C4-2B (cell line): ENCODE measurements around the gene NCKAP5.

Experiments used
- H3K27ac ChIP-seq: fragments of 450-650 bp; 2 replicates; pipeline ENCODE4 v1.5.1; 2017
- CTCF ChIP-seq: fragments of 450-650 bp; conservative IDR thresholded peaks from 2 replicates; pipeline ENCODE4 v1.5.1; 2017; ENCODE audit warnings: mild to moderate bottlenecking
- ZFX ChIP-seq: fragments of 450-650 bp; IDR thresholded peaks from 2 replicates; pipeline ENCODE4 v1.6.1; 2017

Gene NCKAP5

GRCh38 chr2:133532919-133533318 lies 35.3 kb downstream of the NCKAP5 start:
- H3K27ac ChIP-seq: no peak overlapping the region
- TF ChIP-seq ZFX (no peak), CTCF (no peak)

GRCh38 chr2:133531382-133531781 lies 36.9 kb downstream of the NCKAP5 start:
- H3K27ac ChIP-seq: no peak overlapping the region
- no peak for TF ChIP-seq CTCF
- no peak for TF ChIP-seq ZFX

GRCh38 chr2:133530645-133531044 lies 37.6 kb downstream of the NCKAP5 start:
- no peak overlapping the region for H3K27ac ChIP-seq
- TF ChIP-seq ZFX (no peak), CTCF (no peak)

- TF ChIP-seq CTCF: no peak
- no peak for TF ChIP-seq ZFX
- no peak overlapping the region for H3K27ac ChIP-seq
Observed at GRCh38 chr2:133526530-133527300, 41.5 kb downstream of the NCKAP5 start.

GRCh38 chr2:133525613-133526529 lies 42.4 kb downstream of the NCKAP5 start:
- TF ChIP-seq CTCF (no peak), ZFX (no peak)
- H3K27ac ChIP-seq: no peak overlapping the region

GRCh38 chr2:133525090-133525489 lies 43.2 kb downstream of the NCKAP5 start:
- H3K27ac ChIP-seq: no peak overlapping the region
- TF ChIP-seq CTCF (no peak), ZFX (no peak)

GRCh38 chr2:133523406-133523805 lies 44.9 kb downstream of the NCKAP5 start:
- TF ChIP-seq CTCF (no peak), ZFX (no peak)

More at GRCh38 chr2:133523406-133523805, 44.9 kb downstream of the NCKAP5 start:
- H3K27ac ChIP-seq: no peak overlapping the region
